ENCODE data around the gene TEAD1.

Gene TEAD1

DNA sequence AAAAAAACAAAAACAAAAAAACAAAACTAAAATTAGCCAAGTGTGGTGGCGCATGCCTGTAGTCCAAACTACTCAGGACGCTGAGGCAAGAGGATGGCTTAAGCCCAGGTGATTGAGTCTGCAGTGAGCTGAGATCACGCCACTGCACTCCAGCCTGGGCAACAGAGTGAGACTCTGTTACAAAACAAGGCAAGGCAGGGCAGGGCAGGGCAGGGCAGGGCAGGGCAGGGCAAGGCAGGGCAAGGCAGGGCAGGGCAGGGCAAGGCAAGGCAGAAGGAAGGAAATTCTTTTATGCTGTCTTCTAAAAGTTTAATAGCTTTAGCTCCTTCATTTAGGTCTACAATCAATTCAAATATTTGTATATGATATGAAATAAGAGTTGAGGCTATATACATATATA, 284.8 kb downstream of the TEAD1 start:
- no peak overlapping the region for H3K4me3 ChIP-seq (ENCODE audit: low read length)
- no peak for TF ChIP-seq CTCF (IDR thresholded peaks at IDR 0.05; ENCODE audit: insufficient read depth, low read depth, low read length, missing control alignments)
- peak; percentile 15 for DNase-seq (ENCODE audit: low read depth)

DNA sequence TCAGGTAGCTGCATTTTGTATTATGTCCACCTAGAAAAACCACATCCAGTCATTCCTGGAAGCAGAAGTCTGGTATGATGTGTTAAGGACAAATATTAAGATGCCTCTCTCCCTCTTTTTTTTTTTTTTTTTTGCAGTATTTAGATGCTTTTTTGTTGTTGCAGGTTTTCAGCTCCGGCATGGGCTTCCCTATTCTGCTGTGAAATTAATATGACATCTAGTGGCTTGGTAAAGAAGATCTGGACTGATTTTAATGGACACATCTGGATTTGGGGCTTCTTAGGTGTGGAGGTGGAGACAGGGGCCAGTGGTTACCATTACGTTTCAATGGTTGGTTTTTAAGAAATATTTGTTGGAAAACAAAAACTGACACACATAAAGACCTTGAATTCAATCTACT, 287.4 kb downstream of the TEAD1 start:
- TF ChIP-seq CTCF (IDR thresholded peaks at IDR 0.05; ENCODE audit: insufficient read depth, low read depth, low read length, missing control alignments), result no peak
- no peak for DNase-seq (ENCODE audit: low read depth)
- no peak overlapping the region for H3K4me3 ChIP-seq (ENCODE audit: low read length)

- H3K4me3 ChIP-seq (ENCODE audit: low read length), result no peak overlapping the region
- DNase-seq (ENCODE audit: low read depth), result no peak
- no peak for TF ChIP-seq CTCF (IDR thresholded peaks at IDR 0.05; ENCODE audit: insufficient read depth, low read depth, low read length, missing control alignments)
Observed at GRCh38 chr11:12962306-12962705, 288.1 kb downstream of the TEAD1 start.

GRCh38 chr11:12963051-12963450, 288.8 kb downstream of the TEAD1 start:
- no peak overlapping the region for H3K4me3 ChIP-seq (ENCODE audit: low read length)
- no peak for TF ChIP-seq CTCF (IDR thresholded peaks at IDR 0.05; ENCODE audit: insufficient read depth, low read depth, low read length, missing control alignments)
- no peak for DNase-seq (ENCODE audit: low read depth)

GRCh38 chr11:12963792-12964536, 289.7 kb downstream of the TEAD1 start:
- DNase-seq (ENCODE audit: low read depth), result peak; percentile 65
- peak; percentile 88 for TF ChIP-seq CTCF (IDR thresholded peaks at IDR 0.05; ENCODE audit: insufficient read depth, low read depth, low read length, missing control alignments)
- no peak overlapping the region for H3K4me3 ChIP-seq (ENCODE audit: low read length)

- no peak for DNase-seq (ENCODE audit: low read depth)
- no peak for TF ChIP-seq CTCF (IDR thresholded peaks at IDR 0.05; ENCODE audit: insufficient read depth, low read depth, low read length, missing control alignments)
- H3K4me3 ChIP-seq (ENCODE audit: low read length), result no peak overlapping the region
Observed at GRCh38 chr11:12964650-12965049, 290.4 kb downstream of the TEAD1 start.

DNA sequence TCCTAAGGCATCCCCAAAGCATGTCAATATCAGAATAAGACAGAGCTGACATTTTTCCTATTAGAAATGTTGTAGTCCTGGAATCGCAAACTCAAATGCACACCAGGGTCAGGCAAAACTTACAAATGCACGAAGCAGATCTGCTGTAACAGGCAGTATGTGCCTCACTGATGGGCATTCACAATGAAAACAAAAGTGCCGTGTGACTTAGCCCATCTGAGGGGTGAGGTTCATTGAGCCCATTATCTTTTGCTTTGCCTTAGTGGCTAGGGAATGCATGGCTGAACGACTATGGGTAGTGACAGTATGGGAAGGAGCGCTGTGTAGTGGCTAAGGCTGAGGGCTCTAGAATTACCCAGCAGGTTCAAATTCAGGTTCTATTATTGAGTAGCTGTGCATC, 291.8 kb downstream of the TEAD1 start:
- TF ChIP-seq CTCF (IDR thresholded peaks at IDR 0.05; ENCODE audit: insufficient read depth, low read depth, low read length, missing control alignments), result no peak
- no peak overlapping the region for H3K4me3 ChIP-seq (ENCODE audit: low read length)
- no peak for DNase-seq (ENCODE audit: low read depth)

Data from epithelial cell of esophagus (primary cell).